Tibial nerve (tissue), 4 donors: Measurements from ENCODE around the gene SPATA7. TPM values are rescaled to one million over a fixed set of nuclear protein-coding genes. Genes with fewer than 3 reads are reported as not detected.
A peak's percentile ranks its signal among the peaks of the same experiment; 100 is the strongest.

ENCODE experiments used
- DNase-seq, 2 donors: peaks; one replicate each; pipeline ENCODE4 v3.0.0-alpha.2; 2019; ENCODE audit warnings: low spot score in 2 of 2
- H3K27ac ChIP-seq, 4 donors: fragments of 200-600 bp; sonication (generic) in 3 of 4; one replicate each; pipeline ENCODE4 v1.5.1; 2017 to 2019; ENCODE audit warnings: mild to moderate bottlenecking in 1 of 4
- H3K27me3 ChIP-seq, 2 donors: fragments of 200-600 bp; sonication (generic) in 1 of 2; one replicate each; pipeline versions ENCODE4 v1.5.1 to v1.6.0; 2017 to 2019
- H3K36me3 ChIP-seq, 3 donors: fragments of 200-600 bp; sonication (generic); one replicate each; pipeline ENCODE4 v1.5.1; 2018 to 2019
- H3K4me1 ChIP-seq, 4 donors: fragments of 200-600 bp; sonication (generic) in 3 of 4; one replicate each; pipeline ENCODE4 v1.5.1; 2017 to 2019
- H3K4me3 ChIP-seq, 4 donors: fragments of 200-600 bp; sonication (generic) in 3 of 4; one replicate each; pipeline ENCODE4 v1.5.1; 2017 to 2019; ENCODE audit warnings: mild to moderate bottlenecking in 1 of 4, moderate library complexity in 1 of 4
- H3K9me3 ChIP-seq, 4 donors: fragments of 200-600 bp; sonication (generic) in 3 of 4; one replicate each; pipeline ENCODE4 v1.5.1; 2017 to 2019
- EP300 ChIP-seq, 2 donors: sonication (generic); formaldehyde crosslinking; IDR thresholded peaks; one replicate each; pipeline ENCODE4 v1.6.1; 2017; ENCODE audit warnings: antibody characterized with exemption in 2 of 2, mild to moderate bottlenecking in 1 of 2
- POLR2A ChIP-seq, 2 donors: fragments of 450-650 bp; IDR thresholded peaks; one replicate each; pipeline ENCODE4 v1.6.1; 2017; ENCODE audit warnings: antibody characterized with exemption in 2 of 2, mild to moderate bottlenecking in 2 of 2, moderate library complexity in 2 of 2
- WGBS, 2 donors: methylation state at CpG; one replicate each; pipeline ENCODE4 v1.1.5; 2018; 5-methylcytosine and 5-hydroxymethylcytosine counted together
- total RNA-seq, 4 donors: library from RNA; depleted of rRNA; stranded (reverse); fragments of >200 nt; gene quantifications; one replicate each; pipeline ENCODE4 v1.1.0, GENCODE V29; 2016
- TF ChIP-seq, protein P1 (sequence below), 5 experiments: fragments of 200-600 bp in 3 of 5; fragments of 450-650 bp in 2 of 5; sonication (generic) in 3 of 5; IDR thresholded peaks; one replicate each; pipeline ENCODE4 v1.5.1; 2016 to 2019; ENCODE audit warnings: antibody characterized with exemption in 5 of 5, mild to moderate bottlenecking in 3 of 5, moderate library complexity in 2 of 5

The SPATA7 gene
- total RNA-seq, 4 donors from 2014 or later, result 12.3 to 31.6 (median 20.3) TPM

DNA sequence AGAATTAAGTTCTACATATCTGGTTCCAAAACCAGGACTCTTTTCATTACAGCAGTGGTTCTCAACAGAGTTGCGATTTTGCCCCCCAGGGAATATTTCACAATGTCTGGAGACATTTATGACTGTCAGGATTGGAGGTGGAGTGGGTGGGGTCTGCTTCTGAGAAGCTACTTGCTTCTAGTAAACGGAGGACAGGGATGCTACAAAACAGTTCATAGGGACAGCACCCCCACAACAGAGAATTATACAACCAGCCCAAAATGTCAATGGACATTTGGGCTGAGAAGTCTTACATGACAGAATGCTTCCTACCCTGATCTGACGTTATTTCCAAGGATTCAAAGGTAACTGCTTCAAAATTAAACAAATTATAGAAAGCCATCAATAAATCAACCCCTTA lies 739 bp upstream of the SPATA7 start:
- DNase-seq, result peak in 1 of 2 donors; percentile 41
- Histone ChIP-seq H3K27ac (peak overlapping the region; percentile 67 to 94 (median 90)), H3K9me3 (no peaks in the 10 kb centered on the region), H3K4me3 (peak overlapping the region; percentile 75 to 95 (median 92)), H3K4me1 (peaks cover 0 to 22% (median 2%) of the 10 kb centered on the region in 4 donors), H3K36me3 (no peaks in the 10 kb centered on the region), H3K27me3 (no peaks in the 10 kb centered on the region)
- TF ChIP-seq POLR2A (IDR thresholded peaks at IDR 0.05) (no peak), EP300 (IDR thresholded peaks at IDR 0.05) (no peak)
- TF ChIP-seq, protein P1, sequence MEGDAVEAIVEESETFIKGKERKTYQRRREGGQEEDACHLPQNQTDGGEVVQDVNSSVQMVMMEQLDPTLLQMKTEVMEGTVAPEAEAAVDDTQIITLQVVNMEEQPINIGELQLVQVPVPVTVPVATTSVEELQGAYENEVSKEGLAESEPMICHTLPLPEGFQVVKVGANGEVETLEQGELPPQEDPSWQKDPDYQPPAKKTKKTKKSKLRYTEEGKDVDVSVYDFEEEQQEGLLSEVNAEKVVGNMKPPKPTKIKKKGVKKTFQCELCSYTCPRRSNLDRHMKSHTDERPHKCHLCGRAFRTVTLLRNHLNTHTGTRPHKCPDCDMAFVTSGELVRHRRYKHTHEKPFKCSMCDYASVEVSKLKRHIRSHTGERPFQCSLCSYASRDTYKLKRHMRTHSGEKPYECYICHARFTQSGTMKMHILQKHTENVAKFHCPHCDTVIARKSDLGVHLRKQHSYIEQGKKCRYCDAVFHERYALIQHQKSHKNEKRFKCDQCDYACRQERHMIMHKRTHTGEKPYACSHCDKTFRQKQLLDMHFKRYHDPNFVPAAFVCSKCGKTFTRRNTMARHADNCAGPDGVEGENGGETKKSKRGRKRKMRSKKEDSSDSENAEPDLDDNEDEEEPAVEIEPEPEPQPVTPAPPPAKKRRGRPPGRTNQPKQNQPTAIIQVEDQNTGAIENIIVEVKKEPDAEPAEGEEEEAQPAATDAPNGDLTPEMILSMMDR (IDR thresholded peaks at IDR 0.05), result no peak
- 7 to 14% methylated on average over 3 of the region's 3 CpGs for WGBS, 2 donors

DNA sequence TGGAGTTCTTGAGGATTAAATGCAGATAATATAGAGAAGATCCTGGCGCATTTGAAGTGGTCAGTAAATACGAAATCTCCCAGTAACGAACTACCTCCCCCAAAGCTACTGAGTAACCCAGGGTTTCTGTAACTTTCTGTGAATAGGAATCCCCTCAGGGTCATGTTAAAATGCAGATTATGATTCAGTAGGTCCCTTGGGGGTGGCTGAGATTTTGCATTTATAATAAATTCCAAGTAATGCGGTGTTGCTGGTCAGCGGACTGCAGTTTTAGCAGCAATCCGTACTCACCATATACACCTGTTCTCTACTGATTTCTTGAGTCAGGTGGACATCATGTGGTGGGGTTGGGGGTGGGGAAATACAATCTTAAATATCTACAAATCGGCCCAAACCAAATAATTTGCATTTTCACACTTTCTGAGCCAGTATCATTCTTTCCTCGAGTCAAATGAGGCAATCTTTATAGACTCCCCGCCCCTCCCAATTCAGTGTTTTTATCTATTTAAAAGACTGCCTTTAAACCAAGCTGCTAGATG lies 868 bp downstream of the SPATA7 start:
- peaks cover 0 to 22% (median 2%) of the 10 kb centered on the region in 4 donors for H3K4me1 ChIP-seq
- DNase-seq, result no peak
- TF ChIP-seq, protein P1 (IDR thresholded peaks at IDR 0.05), result no peak
- TF ChIP-seq EP300 (IDR thresholded peaks at IDR 0.05) (no peak), POLR2A (IDR thresholded peaks at IDR 0.05) (no peak)
- peak overlapping the region; percentile 75 to 95 (median 92) for H3K4me3 ChIP-seq
- no peaks in the 10 kb centered on the region for H3K36me3 ChIP-seq
- H3K9me3 ChIP-seq, result no peaks in the 10 kb centered on the region
- WGBS, 2 donors, result 41 to 42% methylated on average over 9 of the region's 9 CpGs
- peak overlapping the region; percentile 67 to 94 (median 90) for H3K27ac ChIP-seq
- H3K27me3 ChIP-seq, result no peaks in the 10 kb centered on the region

DNA sequence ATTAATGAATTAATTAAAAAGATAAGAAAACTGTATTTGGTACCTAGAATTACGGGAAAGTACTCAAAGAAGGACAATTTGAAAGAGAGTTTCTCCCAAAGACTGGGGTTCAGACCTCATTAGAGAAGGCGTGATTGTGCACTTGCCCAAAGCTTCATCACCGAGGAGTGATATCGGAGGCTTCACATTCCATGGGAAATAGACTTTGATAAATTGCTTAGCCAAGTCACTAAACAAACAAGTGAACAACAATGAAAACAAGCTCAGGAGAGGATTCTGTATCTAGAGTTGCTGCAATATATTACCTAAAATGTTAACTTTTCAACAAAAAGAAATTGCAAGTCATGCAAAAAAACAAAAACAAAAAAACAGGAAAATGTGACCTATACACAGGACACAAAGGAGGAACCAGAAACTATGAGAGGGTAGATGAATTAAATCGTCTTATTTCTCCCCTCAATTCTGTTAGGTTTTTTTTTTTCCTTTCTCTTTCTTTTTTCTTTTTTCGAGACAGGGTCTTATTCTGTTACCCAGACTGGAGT lies 3.4 kb downstream of the SPATA7 start:
- 87 to 91% methylated on average over 6 of the region's 6 CpGs for WGBS, 2 donors
- H3K27me3 ChIP-seq, result no peaks in the 10 kb centered on the region
- no peaks in the 10 kb centered on the region for H3K9me3 ChIP-seq
- no peak for DNase-seq
- H3K4me1 ChIP-seq, result peaks cover 0 to 22% (median 2%) of the 10 kb centered on the region in 4 donors
- no peak overlapping the region for H3K27ac ChIP-seq
- TF ChIP-seq POLR2A (IDR thresholded peaks at IDR 0.05) (no peak), EP300 (IDR thresholded peaks at IDR 0.05) (no peak)
- TF ChIP-seq, protein P1 (IDR thresholded peaks at IDR 0.05), result no peak
- no peak overlapping the region for H3K4me3 ChIP-seq
- peaks cover 0 to 8% (median 0%) of the 10 kb centered on the region in 3 donors for H3K36me3 ChIP-seq

DNA sequence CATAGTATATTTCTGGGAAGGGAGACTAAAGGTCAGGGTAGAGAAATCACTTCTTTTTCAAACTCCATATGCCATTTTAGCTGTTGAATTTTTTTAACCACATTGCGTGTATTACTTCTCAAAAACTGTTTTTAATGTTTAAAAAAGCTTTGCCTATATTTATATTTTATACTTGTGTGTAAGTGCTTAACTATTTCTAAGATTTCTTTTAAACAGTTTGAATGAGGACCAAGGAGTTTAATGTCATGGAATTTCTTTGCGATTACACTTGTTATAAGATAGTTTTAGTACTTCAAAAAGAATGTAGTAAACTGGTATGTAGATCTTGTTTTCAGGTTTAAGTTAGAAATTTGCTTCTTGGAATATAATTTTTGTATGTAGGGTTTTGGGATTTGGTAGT lies 7.2 kb downstream of the SPATA7 start:
- Histone ChIP-seq H3K4me3 (no peak overlapping the region), H3K9me3 (no peaks in the 10 kb centered on the region), H3K36me3 (peaks cover 0 to 43% (median 0%) of the 10 kb centered on the region in 3 donors), H3K27me3 (no peaks in the 10 kb centered on the region), H3K27ac (no peak overlapping the region), H3K4me1 (no peaks in the 10 kb centered on the region)
- no peak for DNase-seq
- 92 to 98% methylated on average over 2 of the region's 2 CpGs for WGBS, 2 donors
- TF ChIP-seq EP300 (IDR thresholded peaks at IDR 0.05) (no peak), POLR2A (IDR thresholded peaks at IDR 0.05) (no peak)
- TF ChIP-seq, protein P1 (IDR thresholded peaks at IDR 0.05), result no peak

DNA sequence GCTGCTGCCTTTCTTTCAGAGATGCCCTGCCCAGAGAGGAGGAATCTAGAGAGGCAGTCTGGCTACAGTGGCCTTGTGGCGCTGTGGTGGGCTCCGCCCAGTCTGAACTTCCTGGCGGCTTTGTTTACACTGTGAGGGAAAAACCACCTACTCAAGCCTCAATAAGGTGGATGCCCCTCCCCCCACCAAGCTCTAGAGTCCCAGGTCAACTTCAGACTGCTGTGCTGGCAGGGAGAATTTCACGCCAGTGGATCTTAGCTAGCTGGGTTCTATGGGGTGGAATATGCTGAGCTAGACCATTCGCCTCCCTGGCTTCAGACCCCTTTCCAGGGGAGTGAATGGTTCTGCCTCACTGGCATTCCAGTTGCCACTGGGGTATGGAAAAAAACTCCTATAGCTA lies 25.6 kb downstream of the SPATA7 start:
- TF ChIP-seq EP300 (IDR thresholded peaks at IDR 0.05) (no peak), POLR2A (IDR thresholded peaks at IDR 0.05) (no peak)
- H3K4me3 ChIP-seq, result no peak overlapping the region
- H3K27ac ChIP-seq, result no peak overlapping the region
- H3K9me3 ChIP-seq, result peaks cover 0 to 44% (median 8%) of the 10 kb centered on the region in 4 donors
- no peaks in the 10 kb centered on the region for H3K27me3 ChIP-seq
- DNase-seq, result no peak
- H3K4me1 ChIP-seq, result no peaks in the 10 kb centered on the region
- H3K36me3 ChIP-seq, result peaks cover 0 to 95% (median 0%) of the 10 kb centered on the region in 3 donors
- 89 to 90% methylated on average over 5 of the region's 5 CpGs for WGBS, 2 donors
